Activated naive CD8-positive, alpha-beta T cell treated with anti-CD3 and anti-CD28 coated beads for 36 hours (primary cell): Measurements from ENCODE around the gene ZNF8. TPM values are rescaled to one million over a fixed set of nuclear protein-coding genes. Genes with fewer than 3 reads are reported as not detected.
A peak's percentile ranks its signal among the peaks of the same experiment; 100 is the strongest.
"Not testable (repeated sequence)": the region's sequence is repeated elsewhere in the genome, so short reads cannot be mapped to it uniquely, and the experiment has no call there.

Source experiments
- DNase-seq: peaks from one replicate; pipeline ENCODE4 v3.0.0; 2021
- H3K27ac Mint-ChIP-seq: one replicate; pipeline ENCODE4 v1.8.0; 2022; ENCODE audit warnings: mild to moderate bottlenecking, moderate library complexity, mixed read lengths
- H3K27me3 Mint-ChIP-seq: one replicate; pipeline ENCODE4 v1.8.0; 2022; ENCODE audit warnings: mild to moderate bottlenecking, mixed read lengths
- H3K36me3 Mint-ChIP-seq: one replicate; pipeline ENCODE4 v1.8.0; 2021; ENCODE audit warnings: mild to moderate bottlenecking, mixed read lengths
- H3K4me1 Mint-ChIP-seq: one replicate; pipeline ENCODE4 v1.8.0; 2021; ENCODE audit warnings: mixed read lengths
- H3K4me3 Mint-ChIP-seq: one replicate; pipeline ENCODE4 v1.8.0; 2022; ENCODE audit warnings: mild to moderate bottlenecking, moderate library complexity, mixed read lengths
- H3K9me3 Mint-ChIP-seq: one replicate; pipeline ENCODE4 v1.8.0; 2022; ENCODE audit warnings: mixed read lengths
- total RNA-seq, 2 experiments: library from RNA; stranded (reverse); gene quantifications; one replicate each; pipeline ENCODE4 v1.2.3, GENCODE V29; 2021

ZNF8 gene
- total RNA-seq, 2 experiments from 2014 or later = 4.1 to 4.3 TPM

GRCh38 chr19:58338336-58338735 is 59.6 kb downstream of the ZNF8 start:
- Mint-ChIP-seq H3K9me3 (no peaks in the 10 kb centered on the region), H3K4me3 (no peak overlapping the region), H3K4me1 (peaks cover 8% of the 10 kb centered on the region), H3K36me3 (peaks cover 27% of the 10 kb centered on the region), H3K27me3 (no peaks in the 10 kb centered on the region), H3K27ac (no peak overlapping the region)
- DNase-seq = no peak

DNA sequence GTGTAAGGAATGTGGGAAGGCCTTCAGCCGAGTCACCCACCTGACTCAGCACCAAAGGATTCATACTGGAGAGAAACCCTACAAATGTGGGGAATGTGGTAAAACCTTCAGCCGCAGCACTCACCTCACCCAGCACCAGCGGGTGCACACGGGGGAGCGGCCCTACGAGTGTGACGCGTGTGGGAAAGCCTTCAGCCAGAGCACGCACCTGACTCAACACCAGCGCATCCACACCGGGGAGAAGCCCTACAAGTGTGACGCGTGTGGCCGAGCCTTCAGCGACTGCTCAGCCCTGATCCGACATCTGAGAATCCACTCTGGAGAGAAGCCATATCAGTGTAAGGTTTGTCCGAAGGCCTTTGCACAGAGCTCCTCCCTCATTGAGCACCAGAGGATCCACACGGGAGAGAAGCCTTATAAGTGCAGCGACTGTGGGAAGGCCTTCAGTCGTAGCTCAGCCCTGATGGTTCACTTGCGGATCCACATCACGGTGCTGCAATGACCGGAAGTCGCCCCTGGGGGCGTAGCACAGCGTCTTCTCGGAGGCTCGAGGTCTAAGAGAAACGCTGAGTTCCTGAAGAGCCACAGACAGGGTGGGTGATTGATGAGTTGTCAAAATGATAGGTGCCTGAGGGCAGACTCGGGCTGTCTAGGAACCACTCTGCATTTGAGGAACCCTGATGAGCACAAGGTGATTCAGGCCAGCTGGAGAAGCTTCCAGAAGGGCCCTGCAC is 60.2 kb downstream of the ZNF8 start:
- Mint-ChIP-seq H3K27ac (no peak overlapping the region), H3K4me3 (no peak overlapping the region), H3K27me3 (no peaks in the 10 kb centered on the region), H3K9me3 (no peaks in the 10 kb centered on the region), H3K4me1 (peaks cover 8% of the 10 kb centered on the region), H3K36me3 (peaks cover 27% of the 10 kb centered on the region)
- no peak for DNase-seq

- Mint-ChIP-seq H3K4me3 (peak overlapping the region; percentile 87), H3K4me1 (peaks cover 30% of the 10 kb centered on the region), H3K27ac (peak overlapping the region; percentile 22), H3K27me3 (no peaks in the 10 kb centered on the region), H3K36me3 (peaks cover 20% of the 10 kb centered on the region), H3K9me3 (no peaks in the 10 kb centered on the region)
- no peak for DNase-seq
Observed at GRCh38 chr19:58345558-58345957, 66.8 kb downstream of the ZNF8 start.

DNA sequence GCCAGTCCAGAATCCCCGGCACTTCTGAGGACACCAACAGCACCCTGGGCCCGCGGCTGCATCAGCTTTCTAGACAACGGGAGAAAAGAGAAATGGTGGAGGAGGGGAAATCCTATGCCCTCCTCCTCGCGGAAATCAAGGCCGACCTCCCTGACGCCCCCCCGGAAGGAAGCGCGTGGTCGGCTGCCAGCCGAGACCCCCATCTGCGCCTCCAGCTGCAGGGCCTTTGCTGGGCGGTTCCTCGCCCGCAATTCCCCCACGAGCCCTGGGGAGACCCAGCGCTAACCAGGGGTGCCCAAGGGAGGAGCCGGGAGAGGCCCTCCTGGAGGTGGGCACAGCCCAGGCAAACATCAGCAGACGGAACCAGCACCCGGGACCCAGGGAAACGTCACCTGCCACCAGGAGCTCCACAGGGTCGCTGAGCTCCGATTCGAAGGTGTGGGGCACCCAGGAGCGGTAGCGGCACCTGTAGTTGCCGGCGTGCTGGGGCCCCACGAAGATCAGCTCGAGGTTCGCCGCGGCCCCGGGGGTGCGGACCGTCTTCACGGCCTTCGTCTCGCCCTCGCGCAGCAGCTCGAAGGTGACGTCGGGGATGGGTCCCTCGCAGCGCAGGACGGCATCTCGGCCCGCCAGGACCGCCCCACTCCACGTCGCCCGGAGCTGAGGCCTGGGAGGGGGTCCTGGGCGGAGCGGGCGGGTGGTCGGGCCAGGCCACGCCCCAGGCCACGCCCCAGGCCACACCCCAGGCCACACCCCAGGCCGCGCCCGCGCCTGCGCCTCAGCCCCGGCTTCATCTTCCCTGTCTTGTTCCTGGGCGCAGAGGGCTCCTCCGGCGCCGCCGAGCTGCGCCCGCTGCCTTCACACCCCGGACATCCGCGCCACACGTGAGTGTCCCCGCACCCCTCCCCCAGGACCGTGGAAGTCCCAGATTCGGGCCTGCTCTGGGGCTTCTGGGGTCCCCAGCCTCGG is 68.5 kb downstream of the ZNF8 start:
- H3K4me1 Mint-ChIP-seq = peaks cover 29% of the 10 kb centered on the region
- peak overlapping the region; percentile 97 for H3K4me3 Mint-ChIP-seq
- DNase-seq = peak; percentile 80
- H3K36me3 Mint-ChIP-seq = peaks cover 31% of the 10 kb centered on the region
- H3K27me3 Mint-ChIP-seq = no peaks in the 10 kb centered on the region
- H3K27ac Mint-ChIP-seq = peak overlapping the region; percentile 90
- no peaks in the 10 kb centered on the region for H3K9me3 Mint-ChIP-seq

- peaks cover 29% of the 10 kb centered on the region for H3K4me1 Mint-ChIP-seq
- H3K4me3 Mint-ChIP-seq = peak overlapping the region; percentile 97
- peak overlapping the region; percentile 90 for H3K27ac Mint-ChIP-seq
- H3K36me3 Mint-ChIP-seq = peaks cover 33% of the 10 kb centered on the region
- DNase-seq, H3K27me3 Mint-ChIP-seq, H3K9me3 Mint-ChIP-seq: not testable (repeated sequence)
Observed at GRCh38 chr19:58348080-58348479, 69.3 kb downstream of the ZNF8 start.

GRCh38 chr19:58349590-58349989 is 70.8 kb downstream of the ZNF8 start:
- H3K27ac Mint-ChIP-seq = peak overlapping the region; percentile 52

DNA sequence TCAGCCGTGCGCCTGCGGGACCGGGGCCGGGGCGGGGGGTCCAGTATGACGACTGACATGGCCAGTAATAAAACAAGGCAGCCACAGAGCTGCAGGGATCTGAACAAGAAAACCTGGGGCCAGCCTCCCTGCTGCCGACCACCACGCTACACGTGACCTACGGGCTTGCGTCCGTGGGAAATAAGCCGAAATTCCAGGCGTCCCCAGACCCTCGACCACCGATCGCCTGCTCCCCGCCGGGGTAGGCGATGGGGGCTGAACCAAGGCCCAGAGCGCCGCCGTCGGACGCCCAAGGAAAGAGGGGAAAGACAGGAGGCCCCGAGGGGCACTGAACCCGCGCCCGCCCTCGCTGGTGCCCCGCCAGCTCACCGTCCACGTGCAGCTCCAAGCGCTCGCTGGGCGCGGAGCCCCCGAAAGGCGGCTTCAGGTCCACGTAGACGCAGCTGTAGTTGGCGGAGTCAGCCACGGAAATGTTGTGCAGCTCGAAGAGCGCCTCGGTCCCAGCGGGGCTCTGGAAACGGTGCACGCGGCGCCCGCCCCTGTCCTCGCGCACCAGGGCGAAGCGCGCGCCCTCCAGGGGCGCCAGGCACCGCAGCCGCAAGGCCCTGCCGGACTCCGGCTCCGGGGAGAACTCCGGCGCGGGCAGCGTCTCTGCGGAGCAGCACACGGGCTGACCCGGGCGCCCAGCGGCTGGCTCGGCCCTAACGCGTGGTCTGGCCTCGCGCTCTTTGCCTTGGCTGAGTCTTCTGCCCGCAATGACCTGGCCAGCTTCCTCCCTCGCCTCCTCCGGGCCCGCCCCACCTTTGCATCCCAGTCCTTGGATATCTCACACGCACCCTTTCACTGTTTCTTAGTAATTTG is 71.5 kb downstream of the ZNF8 start:
- peaks cover 29% of the 10 kb centered on the region for H3K4me1 Mint-ChIP-seq
- H3K9me3 Mint-ChIP-seq = no peaks in the 10 kb centered on the region
- H3K27ac Mint-ChIP-seq = no peak overlapping the region
- peak overlapping the region; percentile 45 for H3K4me3 Mint-ChIP-seq
- no peaks in the 10 kb centered on the region for H3K27me3 Mint-ChIP-seq
- DNase-seq = no peak
- H3K36me3 Mint-ChIP-seq = peaks cover 28% of the 10 kb centered on the region

More at GRCh38 chr19:58349590-58349989, 70.8 kb downstream of the ZNF8 start:
- H3K27me3 Mint-ChIP-seq = no peaks in the 10 kb centered on the region
- H3K9me3 Mint-ChIP-seq = no peaks in the 10 kb centered on the region
- DNase-seq = no peak
- peaks cover 33% of the 10 kb centered on the region for H3K36me3 Mint-ChIP-seq
- H3K4me3 Mint-ChIP-seq = peak overlapping the region; percentile 45
- peaks cover 29% of the 10 kb centered on the region for H3K4me1 Mint-ChIP-seq

GRCh38 chr19:58350871-58351557 is 72.3 kb downstream of the ZNF8 start:
- Mint-ChIP-seq H3K4me3 (no peak overlapping the region), H3K4me1 (peaks cover 27% of the 10 kb centered on the region), H3K27me3 (no peaks in the 10 kb centered on the region), H3K36me3 (peaks cover 24% of the 10 kb centered on the region), H3K9me3 (no peaks in the 10 kb centered on the region), H3K27ac (no peak overlapping the region)
- no peak for DNase-seq

DNA sequence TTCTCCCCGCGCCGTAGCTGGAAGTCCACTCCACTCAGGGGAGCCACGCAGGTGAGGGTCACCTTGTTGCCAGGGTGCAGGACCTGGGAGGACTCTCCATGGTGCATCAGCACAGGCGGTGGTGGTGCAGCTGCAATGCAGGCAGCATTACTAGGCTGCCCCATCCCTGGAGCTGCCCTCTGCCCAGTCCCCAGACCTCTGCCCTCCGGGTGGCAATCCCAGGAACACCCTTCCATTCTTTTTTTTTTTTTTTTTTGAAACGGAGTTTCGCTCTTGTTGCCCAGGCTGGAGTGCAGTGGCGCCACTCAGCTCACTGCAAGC is 72.8 kb downstream of the ZNF8 start:
- H3K9me3 Mint-ChIP-seq = no peaks in the 10 kb centered on the region
- H3K4me3 Mint-ChIP-seq = no peak overlapping the region
- no peak overlapping the region for H3K27ac Mint-ChIP-seq
- H3K4me1 Mint-ChIP-seq = peaks cover 25% of the 10 kb centered on the region
- peaks cover 24% of the 10 kb centered on the region for H3K36me3 Mint-ChIP-seq
- no peak for DNase-seq
- H3K27me3 Mint-ChIP-seq = no peaks in the 10 kb centered on the region

GRCh38 chr19:58351990-58352755 is 73.4 kb downstream of the ZNF8 start:
- Mint-ChIP-seq H3K36me3 (peaks cover 24% of the 10 kb centered on the region), H3K9me3 (no peaks in the 10 kb centered on the region), H3K27ac (no peak overlapping the region), H3K4me3 (no peak overlapping the region), H3K27me3 (no peaks in the 10 kb centered on the region), H3K4me1 (peaks cover 22% of the 10 kb centered on the region)
- no peak for DNase-seq

Other genes with a start within 250 kb of the ZNF8 start
- not detected for gene ZSCAN1, start 244.9 kb upstream of the ZNF8 start, total RNA-seq
- 1 to 10 TPM; 2.4 to 2.5 TPM for gene ZNF135, start 219.7 kb upstream of the ZNF8 start, total RNA-seq
- gene ZSCAN18, start 180.7 kb upstream of the ZNF8 start, total RNA-seq = 10 to 100 TPM; 21.5 to 23.9 TPM
- gene ZNF329, start 128.2 kb upstream of the ZNF8 start, total RNA-seq = 1 to 10 TPM; 6.8 to 8.1 TPM
- gene ZNF274, start 95.9 kb upstream of the ZNF8 start, total RNA-seq = 10 to 100 TPM; 27.0 to 30.5 TPM
- gene ZNF544, start 50.0 kb upstream of the ZNF8 start, total RNA-seq = 10 to 100 TPM; 46.0 to 51.6 TPM
- gene ERVK3-1, start 26.4 kb downstream of the ZNF8 start, total RNA-seq = 10 to 100 TPM; 79.5 to 82.7 TPM
- 1 to 10 TPM; 2.8 to 3.2 TPM for gene ZSCAN22, start 48.0 kb downstream of the ZNF8 start, total RNA-seq
- gene A1BG, start 74.5 kb downstream of the ZNF8 start, total RNA-seq = 10 to 100 TPM; 18.7 to 23.2 TPM
- gene ZNF497, start 83.8 kb downstream of the ZNF8 start, total RNA-seq = 1 to 10 TPM; 1.5 to 1.7 TPM
- 1 to 10 TPM; 2.0 to 2.1 TPM for gene ZNF837, start 102.1 kb downstream of the ZNF8 start, total RNA-seq
- gene RPS5, start 108.3 kb downstream of the ZNF8 start, total RNA-seq = 1,000 to 10,000 TPM; 1,717 to 1,777 TPM
- 1 to 10 TPM in 1 of 2 experiments, under 1 TPM in 1; 0.82 to 1.6 TPM for gene RNF225, start 116.7 kb downstream of the ZNF8 start, total RNA-seq
- gene ZNF584, start 129.7 kb downstream of the ZNF8 start, total RNA-seq = 10 to 100 TPM; 15.1 to 17.2 TPM
- gene ZNF132, start 161.2 kb downstream of the ZNF8 start, total RNA-seq = 1 to 10 TPM; 4.3 TPM
- gene ZNF324B, start 172.7 kb downstream of the ZNF8 start, total RNA-seq = 10 to 100 TPM in 1 of 2 experiments, 1 to 10 TPM in 1; 9.4 to 10.1 TPM
- 10 to 100 TPM; 12.8 to 13.7 TPM for gene ZNF324, start 188.1 kb downstream of the ZNF8 start, total RNA-seq
- gene ZNF446, start 197.4 kb downstream of the ZNF8 start, total RNA-seq = 1 to 10 TPM; 4.2 to 5.3 TPM
- gene SLC27A5, start 233.0 kb downstream of the ZNF8 start, total RNA-seq = 10 to 100 TPM; 23.4 to 28.0 TPM
- 10 to 100 TPM; 11.1 to 11.8 TPM for gene ZBTB45, start 240.9 kb downstream of the ZNF8 start, total RNA-seq